H9 (cell line): ENCODE data around the gene DCAF4. TPM values are rescaled to one million over a fixed set of nuclear protein-coding genes. Genes with fewer than 3 reads are reported as not detected.

Source experiments
- DNase-seq: peaks from one replicate; pipeline ENCODE4 v3.0.0-alpha.2; 2017
- H2AFZ ChIP-seq: one replicate; pipeline ENCODE4 v1.6.1; 2013; ENCODE audit warnings: mild to moderate bottlenecking, low read length, control low read depth, moderate library complexity
- H2AK5ac ChIP-seq: 2 replicates; pipeline ENCODE4 v1.6.1; 2013; ENCODE audit warnings: low read length, control low read depth, mixed read lengths; ENCODE audit not compliant: insufficient read length
- H2BK120ac ChIP-seq: one replicate; pipeline ENCODE4 v1.6.1; 2013; ENCODE audit warnings: low read depth, mild to moderate bottlenecking, low read length, control low read depth, inconsistent platforms; ENCODE audit not compliant: poor library complexity, severe bottlenecking
- H2BK12ac ChIP-seq: 2 replicates; pipeline ENCODE4 v1.6.1; 2013; ENCODE audit warnings: low read length, control low read depth, mixed read lengths, low read depth; ENCODE audit not compliant: insufficient read length
- H2BK15ac ChIP-seq: 2 replicates; pipeline ENCODE4 v1.6.1; 2013; ENCODE audit warnings: low read depth, low read length, control low read depth
- H2BK20ac ChIP-seq: one replicate; pipeline ENCODE4 v1.6.1; 2013; ENCODE audit warnings: low read depth, mild to moderate bottlenecking, low read length, control low read depth, inconsistent platforms; ENCODE audit not compliant: poor library complexity, severe bottlenecking
- H2BK5ac ChIP-seq: 2 replicates; pipeline ENCODE4 v1.6.1; 2013; ENCODE audit warnings: low read length, control low read depth, mixed read lengths; ENCODE audit not compliant: insufficient read length
- H3K14ac ChIP-seq: 2 replicates; pipeline ENCODE4 v1.6.1; 2013; ENCODE audit warnings: low read length, control low read depth; ENCODE audit not compliant: insufficient read depth
- H3K18ac ChIP-seq: 2 replicates; pipeline ENCODE4 v1.6.1; 2013; ENCODE audit warnings: low read depth, mild to moderate bottlenecking, mixed read lengths, low read length, control low read depth; ENCODE audit not compliant: insufficient read length
- H3K23ac ChIP-seq: 2 replicates; pipeline ENCODE4 v1.6.1; 2013; ENCODE audit warnings: low read length, control low read depth, mixed read lengths, low read depth; ENCODE audit not compliant: insufficient read length
- H3K23me2 ChIP-seq: 2 replicates; pipeline ENCODE4 v1.6.1; 2013; ENCODE audit warnings: low read depth, mild to moderate bottlenecking, mixed read lengths, low read length, control low read depth; ENCODE audit not compliant: insufficient read length, poor library complexity, severe bottlenecking
- H3K27ac ChIP-seq: 2 replicates; pipeline ENCODE4 v1.5.1; 2013; ENCODE audit warnings: low read length, control low read depth, mixed read lengths, low read depth; ENCODE audit not compliant: insufficient read length
- H3K27me3 ChIP-seq: 2 replicates; pipeline ENCODE4 v1.6.1; 2013; ENCODE audit warnings: low read length, control low read depth, inconsistent platforms; ENCODE audit not compliant: insufficient read depth
- H3K4ac ChIP-seq: 2 replicates; pipeline ENCODE4 v1.6.1; 2013; ENCODE audit warnings: low read depth, mild to moderate bottlenecking, control low read depth, inconsistent platforms, low read length, moderate library complexity
- H3K4me1 ChIP-seq: 2 replicates; pipeline ENCODE4 v1.6.1; 2013; ENCODE audit warnings: low read length, control low read depth, inconsistent platforms; ENCODE audit not compliant: insufficient read depth
- H3K4me2 ChIP-seq: 2 replicates; pipeline ENCODE4 v1.6.1; 2013; ENCODE audit warnings: low read length, control low read depth, mixed read lengths; ENCODE audit not compliant: insufficient read length, insufficient read depth
- H3K56ac ChIP-seq: 2 replicates; pipeline ENCODE4 v1.6.1; 2013; ENCODE audit warnings: low read depth, mild to moderate bottlenecking, mixed read lengths, low read length, control low read depth; ENCODE audit not compliant: insufficient read length
- H3K79me1 ChIP-seq: 2 replicates; pipeline ENCODE4 v1.6.1; 2013; ENCODE audit warnings: low read depth, mild to moderate bottlenecking, moderate library complexity, low read length, control low read depth, inconsistent platforms; ENCODE audit not compliant: insufficient read depth, poor library complexity, severe bottlenecking
- H3K79me2 ChIP-seq: 2 replicates; pipeline ENCODE4 v1.6.1; 2013; ENCODE audit warnings: low read length, control low read depth, inconsistent platforms; ENCODE audit not compliant: insufficient read depth
- H3K9ac ChIP-seq: 2 replicates; pipeline ENCODE4 v1.6.1; 2013; ENCODE audit warnings: low read length, control low read depth, mixed read lengths; ENCODE audit not compliant: insufficient read length; ENCODE audit errors: extremely low read depth
- H3K9me3 ChIP-seq: one replicate; pipeline ENCODE4 v1.6.1; 2013; ENCODE audit warnings: low read depth, low read length, inconsistent platforms; ENCODE audit not compliant: control insufficient read depth
- H3T11ph ChIP-seq: one replicate; pipeline ENCODE4 v1.6.1; 2013; ENCODE audit warnings: mild to moderate bottlenecking, low read length, control low read depth, inconsistent platforms
- H4K20me1 ChIP-seq: one replicate; pipeline ENCODE4 v1.6.1; 2013; ENCODE audit not compliant: control insufficient read depth, insufficient read length, insufficient read depth
- H4K5ac ChIP-seq: 2 replicates; pipeline ENCODE4 v1.6.1; 2013; ENCODE audit warnings: low read depth, mild to moderate bottlenecking, mixed read lengths, low read length, control low read depth; ENCODE audit not compliant: insufficient read length
- H4K8ac ChIP-seq: replicated peaks from 2 replicates; pipeline ENCODE4 v1.6.1; 2013; ENCODE audit warnings: low read length, control low read depth, mixed read lengths, low read depth; ENCODE audit not compliant: insufficient read length
- H4K91ac ChIP-seq: 2 replicates; pipeline ENCODE4 v1.6.1; 2013; ENCODE audit warnings: low read depth, mild to moderate bottlenecking, moderate library complexity, mixed read lengths, low read length, control low read depth; ENCODE audit not compliant: insufficient read length
- H3K27ac Mint-ChIP-seq, 3 experiments: 2 replicates in 2 of 3; 3 replicates in 1 of 3; pipeline ENCODE4 v1.8.0; 2020 to 2021; ENCODE audit warnings: mixed read lengths in 3 of 3, mild to moderate bottlenecking in 1 of 3, moderate library complexity in 1 of 3
- H3K27me3 Mint-ChIP-seq: 2 replicates; pipeline ENCODE4 v1.8.0; 2021; ENCODE audit warnings: low read depth, mild to moderate bottlenecking, moderate library complexity, mixed read lengths
- H3K36me3 Mint-ChIP-seq, 3 experiments: 2 replicates in 2 of 3; 3 replicates in 1 of 3; pipeline ENCODE4 v1.8.0; 2020 to 2021; ENCODE audit warnings: low read depth in 3 of 3, mixed read lengths in 3 of 3; ENCODE audit not compliant: insufficient read depth in 1 of 3
- H3K4me1 Mint-ChIP-seq, 2 experiments: 2 replicates each; pipeline ENCODE4 v1.8.0; 2020; ENCODE audit warnings: mixed read lengths in 2 of 2
- H3K4me3 Mint-ChIP-seq, 2 experiments: 2 replicates in 1 of 2; 3 replicates in 1 of 2; pipeline ENCODE4 v1.8.0; 2020 to 2021; ENCODE audit warnings: mild to moderate bottlenecking in 2 of 2, mixed read lengths in 2 of 2, moderate library complexity in 1 of 2
- H3K9me3 Mint-ChIP-seq, 2 experiments: 2 replicates in 1 of 2; 3 replicates in 1 of 2; pipeline ENCODE4 v1.8.0; 2020; ENCODE audit warnings: mild to moderate bottlenecking in 2 of 2, mixed read lengths in 2 of 2, moderate library complexity in 1 of 2
- WGBS: extraction: QIAGEN DNeasy Blood & Tissue Kit; methylation state at CpG from one replicate; pipeline ENCODE4 v1.1.7; 2013; ENCODE audit warnings: missing lambda C conversion rate, low lambda C conversion rate, mixed read lengths; ENCODE audit not compliant: insufficient read length; ENCODE audit errors: extremely low coverage; 5-methylcytosine and 5-hydroxymethylcytosine counted together
- total RNA-seq: library from RNA; stranded (reverse); gene quantifications from 2 replicates; pipeline ENCODE4 v1.2.1, GENCODE V29; 2021
- TF ChIP-seq, protein P1 (sequence below): fragments of 200-600 bp; sonication (generic); conservative IDR thresholded peaks from 3 replicates; pipeline ENCODE4 v1.8.0; 2021; ENCODE audit warnings: antibody characterized with exemption, mild to moderate bottlenecking

Gene DCAF4
- total RNA-seq, 1 experiment from 2014 or later = 32.0 TPM

DNA sequence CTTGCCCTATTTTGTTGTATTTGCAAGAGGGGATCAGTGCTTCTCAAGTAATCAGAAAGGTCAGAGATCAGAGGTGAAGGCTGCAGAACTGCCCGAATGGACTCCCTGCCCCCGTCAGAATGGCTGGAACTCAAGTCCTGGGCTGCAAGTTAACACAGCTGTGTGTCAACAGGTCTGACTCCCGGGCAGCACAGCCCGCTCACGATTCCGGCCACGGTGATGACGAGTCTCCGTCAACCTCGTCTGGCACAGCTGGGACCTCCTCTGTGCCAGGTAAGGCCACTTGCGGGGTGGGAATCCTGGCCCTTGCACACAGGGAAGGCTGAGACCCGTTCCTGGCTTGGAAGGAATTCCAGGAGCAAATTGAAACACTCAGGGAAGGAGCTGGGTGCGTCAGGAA, 13.4 kb downstream of the DCAF4 start:
- H3K56ac ChIP-seq = no peak overlapping the region
- no peak overlapping the region for H3K23ac ChIP-seq
- no peak overlapping the region for H3K4me2 ChIP-seq
- Mint-ChIP-seq H3K4me1 (peaks cover under 1 to 6% of the 10 kb centered on the region in 2 experiments), H3K4me3 (no peak overlapping the region), H3K27ac (peak overlapping the region in 1 of 3 experiments; percentile 23; a peak in 2 of 7 replicates), H3K9me3 (no peaks in the 10 kb centered on the region), H3K36me3 (peaks cover 5 to 51% (median 24%) of the 10 kb centered on the region in 3 experiments; a peak in 6 of 7 replicates), H3K27me3 (no peaks in the 10 kb centered on the region)
- H3T11ph ChIP-seq = no peak overlapping the region
- DNase-seq = no peak
- no peaks in the 10 kb centered on the region for H3K9me3 ChIP-seq
- no peaks in the 10 kb centered on the region for H3K23me2 ChIP-seq
- no peak overlapping the region for H2BK12ac ChIP-seq
- no peak overlapping the region for H3K18ac ChIP-seq
- H3K4ac ChIP-seq = no peak overlapping the region
- no CpG with 5 or more reads among the region's 13 CpGs for WGBS
- H3K79me1 ChIP-seq = no peaks in the 10 kb centered on the region
- TF ChIP-seq, protein P1, sequence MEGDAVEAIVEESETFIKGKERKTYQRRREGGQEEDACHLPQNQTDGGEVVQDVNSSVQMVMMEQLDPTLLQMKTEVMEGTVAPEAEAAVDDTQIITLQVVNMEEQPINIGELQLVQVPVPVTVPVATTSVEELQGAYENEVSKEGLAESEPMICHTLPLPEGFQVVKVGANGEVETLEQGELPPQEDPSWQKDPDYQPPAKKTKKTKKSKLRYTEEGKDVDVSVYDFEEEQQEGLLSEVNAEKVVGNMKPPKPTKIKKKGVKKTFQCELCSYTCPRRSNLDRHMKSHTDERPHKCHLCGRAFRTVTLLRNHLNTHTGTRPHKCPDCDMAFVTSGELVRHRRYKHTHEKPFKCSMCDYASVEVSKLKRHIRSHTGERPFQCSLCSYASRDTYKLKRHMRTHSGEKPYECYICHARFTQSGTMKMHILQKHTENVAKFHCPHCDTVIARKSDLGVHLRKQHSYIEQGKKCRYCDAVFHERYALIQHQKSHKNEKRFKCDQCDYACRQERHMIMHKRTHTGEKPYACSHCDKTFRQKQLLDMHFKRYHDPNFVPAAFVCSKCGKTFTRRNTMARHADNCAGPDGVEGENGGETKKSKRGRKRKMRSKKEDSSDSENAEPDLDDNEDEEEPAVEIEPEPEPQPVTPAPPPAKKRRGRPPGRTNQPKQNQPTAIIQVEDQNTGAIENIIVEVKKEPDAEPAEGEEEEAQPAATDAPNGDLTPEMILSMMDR = no peak
- no peaks in the 10 kb centered on the region for H4K20me1 ChIP-seq
- no peak overlapping the region for H2BK20ac ChIP-seq
- H3K79me2 ChIP-seq = no peaks in the 10 kb centered on the region
- no peak overlapping the region for H2BK120ac ChIP-seq
- no peaks in the 10 kb centered on the region for H3K27me3 ChIP-seq
- no peak overlapping the region for H2BK15ac ChIP-seq
- no peak overlapping the region for H3K9ac ChIP-seq
- no peak overlapping the region for H4K8ac ChIP-seq
- H4K5ac ChIP-seq = no peak overlapping the region
- no peak overlapping the region for H3K14ac ChIP-seq
- no peaks in the 10 kb centered on the region; the same call in 1 of the 2 replicates for H3K4me1 ChIP-seq
- no peak overlapping the region for H4K91ac ChIP-seq
- H3K27ac ChIP-seq = no peak overlapping the region
- H2AK5ac ChIP-seq = no peak overlapping the region
- no peak overlapping the region for H2BK5ac ChIP-seq
- no peak overlapping the region for H2AFZ ChIP-seq
